ENCODE results near the gene SND1. TPM values are rescaled to one million over a fixed set of nuclear protein-coding genes. Genes with fewer than 3 reads are reported as not detected.

Gene SND1
- total RNA-seq, 4 donors from 2014 or later: 84.2 to 98.8 (median 93.4) TPM

DNA sequence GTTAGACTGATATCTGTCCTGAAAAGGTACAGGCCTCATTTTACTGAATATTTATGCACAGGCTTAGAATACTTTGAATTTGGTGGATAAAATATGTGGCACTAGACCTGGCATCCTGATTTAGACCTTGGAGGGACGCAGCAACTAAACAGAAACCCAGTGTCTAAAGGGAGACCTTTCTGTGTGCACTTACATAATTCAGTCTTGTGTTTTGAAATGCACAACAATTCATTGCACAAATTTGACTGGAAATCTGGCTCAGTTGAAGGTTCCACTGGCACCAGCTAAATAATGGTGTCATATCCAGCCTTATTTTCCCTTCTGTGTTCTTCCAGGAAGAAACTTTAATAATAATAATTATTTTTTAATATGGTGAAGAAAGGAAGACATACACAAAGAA lies 142.1 kb downstream of the SND1 start:
- DNase-seq: no peak
- no peaks in the 10 kb centered on the region for H3K36me3 ChIP-seq
- peaks cover 0 to 11% (median 0%) of the 10 kb centered on the region in 3 donors for H3K4me1 ChIP-seq
- TF ChIP-seq, protein P1, sequence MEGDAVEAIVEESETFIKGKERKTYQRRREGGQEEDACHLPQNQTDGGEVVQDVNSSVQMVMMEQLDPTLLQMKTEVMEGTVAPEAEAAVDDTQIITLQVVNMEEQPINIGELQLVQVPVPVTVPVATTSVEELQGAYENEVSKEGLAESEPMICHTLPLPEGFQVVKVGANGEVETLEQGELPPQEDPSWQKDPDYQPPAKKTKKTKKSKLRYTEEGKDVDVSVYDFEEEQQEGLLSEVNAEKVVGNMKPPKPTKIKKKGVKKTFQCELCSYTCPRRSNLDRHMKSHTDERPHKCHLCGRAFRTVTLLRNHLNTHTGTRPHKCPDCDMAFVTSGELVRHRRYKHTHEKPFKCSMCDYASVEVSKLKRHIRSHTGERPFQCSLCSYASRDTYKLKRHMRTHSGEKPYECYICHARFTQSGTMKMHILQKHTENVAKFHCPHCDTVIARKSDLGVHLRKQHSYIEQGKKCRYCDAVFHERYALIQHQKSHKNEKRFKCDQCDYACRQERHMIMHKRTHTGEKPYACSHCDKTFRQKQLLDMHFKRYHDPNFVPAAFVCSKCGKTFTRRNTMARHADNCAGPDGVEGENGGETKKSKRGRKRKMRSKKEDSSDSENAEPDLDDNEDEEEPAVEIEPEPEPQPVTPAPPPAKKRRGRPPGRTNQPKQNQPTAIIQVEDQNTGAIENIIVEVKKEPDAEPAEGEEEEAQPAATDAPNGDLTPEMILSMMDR (IDR thresholded peaks at IDR 0.05): no peak
- no peak for TF ChIP-seq POLR2A (IDR thresholded peaks at IDR 0.05)
- H3K9me3 ChIP-seq: no peaks in the 10 kb centered on the region
- H3K27me3 ChIP-seq: no peaks in the 10 kb centered on the region
- no peak overlapping the region for H3K4me3 ChIP-seq
- intact Hi-C loops (cut with DNase I): no loop called here
- WGBS, 2 donors: 73% methylated on average over 1 of the region's 1 CpG
- no peak overlapping the region for H3K27ac ChIP-seq

DNA sequence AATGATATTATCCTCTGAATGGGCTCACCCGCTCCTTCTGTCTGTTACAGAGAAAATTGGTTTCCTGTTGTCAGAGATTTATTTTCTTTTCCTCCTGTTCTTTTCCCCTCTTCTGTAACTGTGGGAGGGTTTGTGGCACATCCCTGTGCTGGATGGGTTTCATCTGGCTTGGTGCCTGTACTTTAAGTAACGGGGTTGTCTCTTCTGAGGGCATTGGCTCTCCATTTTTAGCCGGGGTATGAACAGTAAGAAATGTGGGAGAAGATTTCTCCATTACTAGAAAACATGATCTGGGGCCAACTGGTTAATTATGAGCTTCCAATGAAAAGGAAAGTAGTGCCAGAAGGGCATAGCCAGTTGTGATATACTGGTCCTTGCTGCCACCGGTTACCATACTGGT lies 142.6 kb downstream of the SND1 start:
- intact Hi-C loops (cut with DNase I): no loop called here
- no peaks in the 10 kb centered on the region for H3K9me3 ChIP-seq
- WGBS, 2 donors: 76 to 77% methylated on average over 4 of the region's 4 CpGs
- H3K27me3 ChIP-seq: no peaks in the 10 kb centered on the region
- no peaks in the 10 kb centered on the region for H3K36me3 ChIP-seq
- H3K4me1 ChIP-seq: peaks cover 0 to 11% (median 0%) of the 10 kb centered on the region in 3 donors
- DNase-seq: no peak
- H3K4me3 ChIP-seq: no peak overlapping the region
- H3K27ac ChIP-seq: no peak overlapping the region
- no peak for TF ChIP-seq POLR2A (IDR thresholded peaks at IDR 0.05)
- TF ChIP-seq, protein P1 (IDR thresholded peaks at IDR 0.05): no peak

DNA sequence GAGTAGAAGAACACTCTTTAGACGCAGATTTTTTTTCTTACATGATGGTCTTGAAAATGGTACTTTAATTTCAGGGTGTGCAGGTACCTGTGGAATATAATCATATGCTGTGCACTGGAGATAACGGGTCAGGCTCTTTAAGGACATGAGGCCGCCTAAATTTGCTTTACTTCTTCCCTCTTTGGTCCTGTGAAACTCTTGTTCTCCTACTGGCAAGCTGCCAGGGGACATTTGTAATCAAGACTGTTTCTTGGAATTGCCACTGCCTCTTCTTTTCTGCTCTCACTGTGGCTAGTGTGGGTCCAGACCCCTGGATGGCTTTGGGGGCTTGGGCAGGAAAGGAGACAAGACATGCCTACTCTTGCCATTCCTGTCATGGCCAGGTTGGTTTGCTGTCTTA lies 146.0 kb downstream of the SND1 start:
- H3K4me3 ChIP-seq: no peak overlapping the region
- no peak for DNase-seq
- no peak for TF ChIP-seq POLR2A (IDR thresholded peaks at IDR 0.05)
- TF ChIP-seq, protein P1 (IDR thresholded peaks at IDR 0.05): no peak
- no peaks in the 10 kb centered on the region for H3K27me3 ChIP-seq
- no peak overlapping the region for H3K27ac ChIP-seq
- no peaks in the 10 kb centered on the region for H3K36me3 ChIP-seq
- WGBS, 2 donors: 73 to 81% methylated on average over 3 of the region's 3 CpGs
- H3K4me1 ChIP-seq: peaks cover 0 to 11% (median 0%) of the 10 kb centered on the region in 3 donors
- intact Hi-C loops (cut with DNase I): no loop called here
- no peaks in the 10 kb centered on the region for H3K9me3 ChIP-seq

DNA sequence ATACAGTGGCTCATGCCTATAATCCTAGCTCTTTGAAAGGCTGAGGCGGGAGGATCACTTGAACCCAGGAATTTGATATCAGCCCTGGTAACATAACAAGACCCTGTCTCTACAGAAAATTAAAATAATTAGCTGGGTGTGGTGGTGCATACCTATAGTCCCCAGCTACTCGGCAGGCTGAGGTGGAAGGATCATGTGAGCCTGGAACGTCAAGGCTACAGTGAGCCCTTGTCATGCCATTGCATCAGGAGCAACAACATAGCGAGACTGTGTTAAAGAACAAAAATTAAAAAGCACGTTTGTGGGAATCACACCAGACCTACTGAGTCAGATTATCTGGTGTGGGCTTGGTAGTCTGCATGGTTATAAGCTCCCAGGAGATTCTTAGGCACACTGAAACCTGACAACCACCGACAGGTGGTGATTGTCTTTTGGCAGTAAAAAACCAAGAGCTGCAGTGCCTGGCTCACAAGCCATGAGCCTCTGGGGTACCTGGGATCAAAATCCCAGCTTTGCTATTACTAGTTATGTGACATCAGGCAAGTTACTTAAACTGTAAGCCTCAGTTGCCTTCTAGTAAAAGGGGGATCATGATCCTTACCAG lies 146.9 kb downstream of the SND1 start:
- H3K4me1 ChIP-seq: peaks cover 0 to 11% (median 0%) of the 10 kb centered on the region in 3 donors
- no peak overlapping the region for H3K27ac ChIP-seq
- no peak for DNase-seq
- intact Hi-C loops (cut with DNase I): no loop called here
- no peaks in the 10 kb centered on the region for H3K27me3 ChIP-seq
- H3K4me3 ChIP-seq: no peak overlapping the region
- no peak for TF ChIP-seq POLR2A (IDR thresholded peaks at IDR 0.05)
- TF ChIP-seq, protein P1 (IDR thresholded peaks at IDR 0.05): no peak
- no peaks in the 10 kb centered on the region for H3K9me3 ChIP-seq
- no peaks in the 10 kb centered on the region for H3K36me3 ChIP-seq
- 70 to 72% methylated on average over 5 to 6 of the region's 6 CpGs for WGBS, 2 donors

DNA sequence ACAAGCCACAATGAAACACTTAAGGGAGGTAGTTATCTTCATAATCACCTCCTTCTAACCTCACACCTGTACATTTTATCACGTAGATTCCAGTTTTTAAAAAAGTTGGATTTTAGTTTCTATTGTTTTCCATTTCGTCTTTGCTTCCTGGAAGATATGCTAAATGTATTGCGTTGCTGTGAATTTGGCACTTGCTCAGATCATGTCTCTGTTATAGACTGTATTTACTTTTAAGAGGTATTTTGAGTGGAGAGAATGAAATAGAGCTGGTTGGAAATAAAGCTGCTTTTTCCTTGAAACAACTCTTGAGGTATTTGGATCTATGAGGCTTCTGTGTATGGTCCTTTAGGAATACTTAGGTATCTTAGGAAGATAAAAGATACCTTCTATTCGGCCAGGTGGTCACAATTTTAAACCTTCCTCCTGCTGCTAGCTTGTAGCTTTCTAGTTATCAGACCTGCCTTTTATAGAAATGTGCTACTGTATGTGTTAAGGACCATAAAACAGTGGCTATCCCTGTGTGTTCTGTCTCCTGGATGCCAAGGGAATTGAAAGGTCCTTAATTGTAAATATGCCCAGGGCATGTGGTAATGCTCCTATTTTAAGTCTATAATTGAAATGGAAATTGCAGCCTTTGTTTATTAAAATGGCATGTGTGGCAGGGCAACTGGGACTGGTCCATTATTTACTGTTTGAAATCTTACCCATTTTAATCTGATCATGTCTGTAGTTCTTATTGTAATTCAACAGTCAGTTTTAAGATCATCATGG lies 147.7 kb downstream of the SND1 start:
- no peaks in the 10 kb centered on the region for H3K9me3 ChIP-seq
- H3K27me3 ChIP-seq: no peaks in the 10 kb centered on the region
- intact Hi-C loops (cut with DNase I): no loop called here
- H3K4me3 ChIP-seq: no peak overlapping the region
- H3K36me3 ChIP-seq: no peaks in the 10 kb centered on the region
- no peak for TF ChIP-seq POLR2A (IDR thresholded peaks at IDR 0.05)
- TF ChIP-seq, protein P1 (IDR thresholded peaks at IDR 0.05): no peak
- H3K27ac ChIP-seq: no peak overlapping the region
- peaks cover 0 to 11% (median 0%) of the 10 kb centered on the region in 3 donors for H3K4me1 ChIP-seq
- DNase-seq: no peak
- 74 to 84% methylated on average over 4 of the region's 4 CpGs for WGBS, 2 donors

All from esophagus squamous epithelium (tissue), 5 donors.